GM19193 (cell line): ENCODE measurements around the gene MRPS2.

ENCODE experiments used
- POLR2A ChIP-seq: IDR thresholded peaks from 4 replicates; pipeline ENCODE4 v1.6.1; 2011; ENCODE audit not compliant: insufficient read depth, insufficient read length; ENCODE audit errors: extremely low read depth

MRPS2 gene

DNA sequence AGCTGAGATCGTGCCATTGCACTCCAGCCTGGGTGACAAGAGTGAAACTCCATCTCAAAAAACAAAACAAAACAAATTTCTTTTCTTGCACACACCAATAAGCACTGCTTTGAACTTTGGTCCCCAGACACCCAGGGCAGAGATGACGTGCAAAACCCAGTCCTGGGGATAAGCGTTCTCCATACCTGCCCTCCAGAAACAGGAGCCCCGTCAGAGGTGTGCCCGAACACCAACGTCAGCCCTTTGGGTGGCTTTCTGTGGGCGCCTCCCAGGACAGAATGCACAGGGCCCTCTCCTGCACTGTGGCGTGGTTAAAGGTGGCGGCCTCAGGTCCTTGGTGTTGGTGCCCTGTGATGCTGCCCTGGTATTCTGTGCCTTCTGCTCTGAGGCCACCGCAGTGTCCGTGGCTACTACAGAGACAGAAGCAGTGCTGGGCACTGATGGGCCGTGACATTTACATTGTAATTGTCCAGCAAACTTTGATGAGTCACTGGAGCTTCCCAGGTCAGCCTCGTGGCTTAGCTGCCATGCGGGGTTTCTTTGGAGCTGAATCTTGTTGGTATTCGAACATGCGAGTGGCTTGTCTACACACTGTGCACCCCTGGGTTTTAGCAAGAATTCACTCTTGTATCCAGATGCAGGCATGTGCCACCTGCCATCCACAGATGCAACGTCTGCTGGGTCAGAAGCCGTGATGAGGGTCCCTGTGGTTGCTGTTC, 11.1 kb upstream of the MRPS2 start:
- no peak for TF ChIP-seq POLR2A

DNA sequence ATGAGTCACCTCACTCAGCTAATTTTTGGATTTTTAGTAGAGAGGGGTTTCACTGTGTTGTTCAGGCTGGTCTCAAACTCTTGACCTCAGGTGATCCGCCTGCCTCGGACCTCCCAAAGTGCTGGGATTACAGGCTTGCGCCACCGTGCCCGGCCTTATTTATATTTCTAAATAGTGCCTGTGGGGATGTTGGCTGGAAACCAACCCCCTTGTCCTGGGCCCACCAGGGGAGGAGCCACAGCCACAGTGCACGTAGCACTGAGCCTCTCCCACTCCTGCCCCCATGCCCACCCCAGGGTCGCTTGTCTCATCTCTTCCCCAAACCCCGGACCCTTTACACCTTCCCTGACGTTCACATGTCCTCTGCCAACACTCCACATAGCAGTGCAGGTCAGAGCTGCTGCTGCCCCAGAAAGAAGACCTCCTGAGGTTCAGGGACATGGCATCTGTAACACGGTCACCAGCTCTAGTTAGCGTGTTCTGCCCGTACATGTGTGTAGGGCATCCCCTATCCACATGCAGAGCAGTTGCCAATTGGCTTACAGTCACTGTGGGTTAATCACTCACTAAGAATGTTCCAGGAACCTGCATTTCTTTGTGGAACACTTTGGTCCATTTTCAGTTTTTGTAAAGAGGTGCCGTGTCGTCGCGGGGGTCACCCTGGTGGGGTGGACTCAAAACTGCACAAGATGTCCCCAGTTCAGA, 10.2 kb upstream of the MRPS2 start:
- TF ChIP-seq POLR2A: no peak

DNA sequence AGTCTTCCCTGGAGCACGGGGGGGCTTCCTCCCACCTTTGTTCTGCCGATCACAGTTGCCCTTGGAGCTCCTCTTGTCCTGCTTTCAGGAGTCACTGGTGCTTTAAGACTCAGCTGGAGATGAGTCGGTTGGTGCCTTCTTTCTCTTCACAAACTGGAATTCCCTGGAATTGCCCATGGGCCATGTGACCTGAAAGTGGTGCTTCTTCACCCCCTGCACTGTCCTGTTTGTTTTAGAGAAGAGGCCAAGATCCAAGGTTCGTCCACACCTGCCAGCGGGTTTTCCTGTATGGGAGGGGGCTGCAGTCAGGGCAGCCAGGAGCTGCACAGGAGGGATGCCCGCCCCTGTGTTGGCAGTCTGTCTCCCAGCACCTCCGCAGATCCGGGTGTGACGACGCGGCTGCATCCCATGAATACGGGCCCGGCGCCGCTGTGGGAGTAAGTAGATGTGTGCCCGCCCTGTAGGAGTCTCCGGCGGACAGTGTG, 9.5 kb upstream of the MRPS2 start:
- no peak for TF ChIP-seq POLR2A

DNA sequence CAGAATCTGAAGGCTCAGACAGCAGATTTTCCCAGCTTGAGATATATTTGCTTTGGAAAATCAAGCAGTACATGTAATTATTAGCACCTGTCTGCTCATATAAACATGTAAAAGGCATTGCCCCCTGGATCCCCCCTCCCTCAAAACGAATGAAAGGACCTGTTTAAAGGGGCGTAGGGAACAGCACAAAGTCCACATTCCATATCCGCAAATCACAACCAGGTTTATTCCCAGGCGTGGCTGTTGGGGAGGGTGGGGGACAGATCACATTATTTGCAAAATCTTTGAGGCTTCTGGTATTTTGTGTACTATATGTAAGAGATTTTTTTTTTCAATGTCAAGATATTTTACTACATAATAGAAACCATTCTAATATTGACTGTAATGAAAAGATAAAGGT, 8.7 kb upstream of the MRPS2 start:
- no peak for TF ChIP-seq POLR2A

DNA sequence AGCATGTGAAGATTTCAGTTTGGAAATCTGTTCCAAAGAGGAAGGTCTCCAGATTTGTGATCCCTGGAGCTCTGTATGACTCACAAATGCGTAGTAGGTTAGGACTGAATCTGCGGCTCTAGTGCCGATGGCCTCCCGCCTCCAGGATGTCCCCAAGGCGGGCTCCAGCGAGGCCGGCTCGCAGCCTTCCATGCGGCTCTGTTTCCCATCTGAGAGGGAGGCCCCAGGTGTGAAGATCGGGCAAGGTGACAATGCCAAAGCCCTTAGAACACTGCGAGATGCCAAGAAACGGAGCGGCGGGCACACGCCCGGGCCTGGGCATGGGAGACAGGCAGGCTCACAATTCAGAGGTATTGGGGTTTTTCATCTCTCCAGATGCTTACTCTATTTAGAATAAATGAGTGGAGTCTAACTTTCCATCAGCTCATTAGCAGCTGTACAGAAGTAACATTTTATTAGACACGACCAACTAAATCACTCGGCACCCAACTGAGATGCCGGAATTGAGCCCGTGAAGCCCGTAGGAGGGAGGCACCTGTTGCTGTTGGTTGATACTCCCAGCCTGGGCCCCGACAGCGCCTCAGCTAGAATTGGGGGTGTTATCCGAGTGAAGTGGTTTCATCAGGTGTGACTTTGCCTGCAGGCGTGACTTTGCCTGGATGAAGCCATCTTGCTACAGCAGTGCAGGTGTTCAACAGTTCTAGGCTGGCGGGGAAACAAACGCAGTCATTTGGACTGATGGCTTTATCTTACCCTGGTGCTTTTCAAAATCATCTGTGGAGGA, 7.4 kb upstream of the MRPS2 start:
- TF ChIP-seq POLR2A: no peak

DNA sequence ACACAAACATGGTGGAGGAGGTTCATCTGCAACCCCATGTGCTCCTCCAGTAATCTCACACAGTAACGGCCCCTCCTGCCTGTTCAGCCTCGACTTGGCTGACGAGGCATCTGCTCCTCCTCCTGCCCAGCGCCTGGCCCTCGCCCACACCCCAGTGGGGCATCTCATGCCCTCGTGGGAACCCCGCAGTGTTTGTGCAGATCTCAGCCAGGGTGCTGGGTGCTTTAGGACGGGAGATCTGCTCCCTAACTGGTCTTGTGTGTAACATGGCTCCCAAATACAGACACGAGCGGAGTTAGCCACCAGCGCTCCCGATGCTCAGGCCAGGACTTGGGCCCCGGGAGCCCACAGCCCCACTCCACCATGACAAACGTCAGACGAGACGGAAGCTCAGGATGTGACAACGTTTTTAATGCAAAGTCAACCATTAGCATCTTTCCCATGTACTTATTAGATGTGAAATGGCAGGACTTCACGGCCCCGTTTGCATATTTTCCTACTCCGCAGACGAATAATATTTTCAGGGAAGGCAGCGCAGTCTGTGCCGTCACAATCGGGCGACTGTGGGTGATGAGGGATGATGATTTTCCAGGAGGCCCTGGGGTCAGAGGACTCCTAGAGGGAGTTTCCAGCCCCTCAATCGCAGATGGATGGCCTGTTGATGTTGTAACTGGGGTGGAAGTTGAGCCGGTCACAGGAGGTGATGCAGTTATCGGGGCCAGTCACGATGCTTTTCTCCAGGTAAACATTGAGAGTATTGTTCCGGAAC, 5.5 kb upstream of the MRPS2 start:
- TF ChIP-seq POLR2A: no peak

DNA sequence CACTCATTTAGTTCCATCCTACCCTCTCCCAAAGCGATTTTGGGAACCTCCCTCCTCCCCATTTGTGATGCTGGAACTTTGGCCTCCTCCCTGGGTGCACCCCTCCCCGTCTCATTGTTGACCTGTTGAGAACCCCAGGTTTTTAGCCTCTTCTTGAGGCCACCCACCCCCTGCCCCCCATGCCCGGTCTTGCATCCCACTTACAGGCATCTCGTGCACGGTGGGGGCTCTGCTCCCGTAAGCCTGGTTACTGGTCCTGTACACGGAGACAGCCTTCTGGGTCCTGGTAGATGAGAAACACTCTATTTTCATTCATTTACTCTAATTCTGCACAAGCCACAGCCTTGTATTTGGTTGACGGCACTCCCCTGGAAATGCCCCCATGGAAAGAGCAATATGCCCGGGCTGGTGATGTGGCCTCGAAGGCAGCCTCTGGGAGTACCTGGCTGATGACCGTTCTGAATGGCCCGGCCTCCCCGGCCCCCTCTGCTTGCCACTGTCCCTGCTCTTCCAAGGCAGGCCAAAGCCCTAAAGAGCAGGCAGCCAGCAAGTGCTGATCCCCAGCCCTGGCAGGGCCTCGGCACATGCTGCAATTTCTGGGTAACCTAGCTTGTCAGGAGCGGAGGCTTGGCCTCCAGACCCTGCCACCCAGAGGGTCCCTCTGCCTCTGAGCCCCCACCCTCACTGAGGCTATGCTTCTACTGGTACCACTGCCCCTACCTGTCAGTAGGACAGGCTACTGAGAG, 1.9 kb upstream of the MRPS2 start:
- TF ChIP-seq POLR2A: no peak

DNA sequence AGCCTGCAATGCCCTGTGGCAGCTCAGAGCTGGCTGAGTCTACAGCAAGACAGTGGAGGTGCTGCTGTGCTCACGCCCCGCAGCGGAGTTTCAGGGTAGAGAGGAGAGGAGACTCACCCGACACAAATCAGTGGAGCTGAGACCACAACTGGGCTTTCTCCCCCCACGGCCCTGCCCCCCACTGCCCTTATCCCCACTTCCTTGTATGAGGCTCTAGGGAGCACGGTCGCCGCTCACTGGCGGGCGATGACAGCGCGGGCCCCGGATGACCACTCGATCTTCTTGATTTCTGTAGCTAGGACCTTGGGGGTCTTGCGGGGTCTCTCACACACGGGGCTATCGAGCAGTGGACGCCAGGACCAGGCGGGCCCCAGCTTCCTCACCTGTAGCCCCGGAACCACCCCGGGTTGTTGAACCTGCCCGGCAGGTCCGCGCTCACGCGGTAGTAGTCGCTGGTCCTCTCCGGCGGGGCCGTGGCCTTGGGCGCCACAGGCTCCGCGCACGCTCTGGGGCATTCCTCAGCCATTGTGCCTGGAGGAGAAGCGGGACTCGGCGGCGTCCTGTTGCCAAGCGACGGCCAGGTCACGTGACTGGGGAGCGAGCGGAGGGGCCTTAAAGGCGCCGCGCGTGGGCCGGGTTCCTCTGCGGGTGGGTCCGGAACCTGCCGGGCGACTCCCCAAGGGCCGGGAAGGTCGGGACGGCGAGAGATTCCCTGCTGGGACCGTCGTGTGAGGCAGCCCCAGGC, 984 bp upstream of the MRPS2 start:
- TF ChIP-seq POLR2A: no peak

DNA sequence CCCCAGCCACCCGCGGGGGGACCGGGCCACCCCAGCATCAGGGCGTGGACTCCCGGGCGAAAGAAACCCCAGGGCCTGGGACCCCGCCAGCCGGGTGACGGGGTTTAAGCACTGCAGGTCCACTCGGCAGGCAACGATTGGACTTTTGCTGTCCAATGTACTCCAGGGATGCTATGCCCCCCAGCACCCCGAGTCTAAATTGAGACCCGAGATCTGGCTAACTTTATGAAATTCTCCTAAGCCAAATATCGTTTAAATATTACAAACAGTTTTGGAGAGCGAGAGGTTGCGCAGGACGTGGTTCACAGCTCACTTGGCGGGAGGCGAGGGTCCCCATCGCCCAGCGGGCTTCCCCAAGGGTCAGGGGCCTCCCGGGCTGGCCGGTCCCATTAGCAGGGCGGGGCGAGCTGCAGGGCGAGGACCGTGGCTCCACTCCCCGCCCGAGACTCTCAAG, 384 bp upstream of the MRPS2 start:
- TF ChIP-seq POLR2A: no peak

DNA sequence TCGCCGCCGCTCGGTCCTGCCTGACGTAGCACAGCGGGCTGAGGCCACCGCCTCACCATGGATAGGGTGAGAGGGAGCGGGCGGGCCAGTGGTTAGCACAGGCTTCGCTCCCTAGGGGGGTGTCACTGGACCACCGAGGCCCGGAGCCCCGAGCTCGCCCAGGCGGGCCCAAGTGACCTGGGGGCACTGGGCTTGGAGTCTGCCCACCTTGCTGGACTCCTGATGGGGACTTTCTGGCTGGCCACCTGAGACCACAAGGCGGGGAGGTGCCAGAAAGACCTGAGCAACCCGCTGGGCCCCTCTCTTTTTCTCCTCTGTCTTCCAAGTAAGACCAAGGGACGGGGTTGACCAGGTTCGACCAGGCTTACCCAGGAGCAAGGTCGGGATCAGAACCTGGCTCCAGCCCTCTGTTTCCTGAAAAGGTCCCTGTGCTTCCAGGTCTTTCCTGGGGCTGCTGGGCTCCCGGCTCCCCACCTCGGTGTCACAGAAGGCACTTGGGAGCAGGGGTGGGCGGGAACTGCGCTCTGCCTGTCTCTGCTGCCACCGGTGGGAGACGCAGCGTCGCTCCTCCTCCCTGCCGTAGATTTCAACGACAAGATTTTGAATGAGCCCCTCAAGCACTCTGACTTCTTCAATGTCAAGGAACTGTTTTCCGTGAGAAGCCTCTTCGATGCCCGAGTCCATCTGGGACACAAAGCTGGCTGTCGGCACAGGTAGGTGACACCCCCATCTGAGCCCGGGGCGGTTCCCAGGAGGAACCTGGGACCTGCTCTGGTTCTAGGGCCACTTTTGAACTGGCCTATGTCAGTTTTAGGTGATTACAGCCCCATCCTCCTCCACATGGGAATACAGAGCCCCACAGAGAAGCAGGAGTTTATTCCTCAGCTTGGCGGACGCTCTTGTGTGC, 1.0 kb downstream of the MRPS2 start:
- no peak for TF ChIP-seq POLR2A

DNA sequence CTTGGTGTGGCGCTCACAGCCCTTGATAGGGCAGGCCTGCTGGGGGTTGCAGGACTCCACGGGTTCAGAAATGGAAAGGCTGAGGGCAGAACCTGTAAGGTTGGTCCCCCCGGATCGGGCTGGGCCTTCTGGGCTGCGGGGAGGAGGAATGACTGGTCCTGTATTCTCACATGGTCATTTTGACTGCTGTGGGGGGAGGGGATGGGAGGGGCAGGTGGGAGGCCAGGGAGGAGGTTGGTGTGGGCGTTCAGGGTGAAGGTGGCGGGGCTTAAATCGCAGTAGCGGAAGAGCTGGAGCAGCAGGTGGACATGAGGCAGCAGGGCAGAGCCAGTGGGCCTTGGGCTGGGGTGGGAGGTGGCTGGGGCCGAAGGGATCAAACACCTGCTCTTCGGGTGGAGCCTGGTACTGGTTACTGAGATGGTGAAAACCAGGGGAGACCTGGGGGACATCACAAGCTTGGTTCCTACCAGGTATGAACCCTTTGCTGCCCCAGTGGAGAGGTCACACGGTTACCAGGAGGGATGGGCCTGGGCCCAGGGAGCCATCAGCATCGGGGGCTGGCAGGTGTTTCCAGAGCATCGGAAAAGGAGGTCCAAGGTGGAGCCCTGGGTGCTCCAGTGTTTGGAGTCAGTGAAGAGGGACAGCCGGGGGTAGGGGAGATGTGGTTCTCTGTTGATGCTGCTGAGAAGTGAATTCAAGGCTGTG, 1.8 kb downstream of the MRPS2 start:
- no peak for TF ChIP-seq POLR2A

DNA sequence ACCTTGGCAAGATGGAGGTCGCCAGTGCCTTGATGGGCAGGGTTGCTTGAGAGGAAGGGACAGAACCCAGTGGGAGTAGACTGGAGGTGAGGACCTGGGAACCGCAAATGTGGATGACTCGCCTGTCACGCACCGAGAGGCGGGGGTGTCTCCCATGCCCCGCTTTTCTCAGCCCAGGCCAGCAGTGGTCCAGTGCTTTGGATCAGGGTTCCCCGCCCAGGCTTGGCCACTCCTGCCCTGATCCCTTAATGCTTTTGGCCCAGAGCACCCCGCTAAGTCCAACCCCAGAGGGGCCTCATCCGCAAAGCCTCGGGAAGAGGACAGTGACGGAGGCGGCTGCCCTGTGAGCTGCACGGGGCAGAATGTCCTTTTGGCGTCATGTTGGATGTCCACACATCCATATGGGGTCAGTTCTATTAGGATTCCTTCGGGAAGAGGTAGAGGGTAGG, 2.4 kb downstream of the MRPS2 start:
- TF ChIP-seq POLR2A: no peak
